ENCODE data around the gene CPD. TPM values are rescaled to one million over a fixed set of nuclear protein-coding genes. Genes with fewer than 3 reads are reported as not detected.
A peak's percentile ranks its signal among the peaks of the same experiment; 100 is the strongest.

Gene CPD
- total and polyA plus RNA-seq, 2 of the 13 experiments (the other 11 are each of a cell fraction or from before 2014, with no cell fraction given): 46.1 to 72.3 TPM

DNA sequence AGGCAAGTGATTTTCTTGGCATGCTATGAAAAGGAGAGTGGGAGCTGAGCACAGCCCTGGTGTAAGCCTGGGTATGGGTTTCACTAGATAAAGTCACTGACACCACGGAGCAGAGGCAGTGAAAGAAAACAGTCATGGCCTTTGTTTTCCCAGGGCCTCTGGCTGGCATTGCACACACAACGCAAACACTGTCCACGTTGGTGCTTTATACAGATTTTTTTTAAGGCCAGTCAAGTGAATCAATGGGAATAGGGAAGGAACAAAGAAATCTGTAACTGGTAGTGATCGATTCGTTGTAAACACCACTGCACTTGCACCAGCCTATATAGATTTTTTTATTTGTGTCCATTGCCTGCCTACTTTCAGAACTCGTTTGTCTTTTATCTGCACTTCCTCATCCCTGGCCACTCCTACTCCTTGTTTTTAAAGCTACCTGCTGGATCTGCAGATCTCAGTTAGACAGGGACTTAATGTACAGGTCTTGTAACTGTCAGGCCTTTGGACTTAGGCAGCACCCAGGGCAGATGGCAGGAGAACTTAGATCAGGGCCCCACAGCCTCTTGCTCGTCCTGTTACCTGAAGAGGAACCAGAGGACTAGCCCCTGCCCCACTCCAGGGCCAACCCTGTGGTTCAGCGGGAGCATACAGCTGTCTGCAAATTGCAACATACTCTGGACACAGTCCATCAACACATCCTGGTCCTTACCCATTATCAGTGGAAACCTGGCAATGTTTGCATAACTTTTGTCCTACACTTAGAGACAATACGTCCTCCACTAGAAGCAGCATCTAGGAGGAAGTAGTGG lies 34.2 kb upstream of the CPD start (continued):
- TF ChIP-seq ZNF446 (CRISPR knock-in tag; IDR thresholded peaks at IDR 0.05): no peak
- 0 out of 2 replicates have a peak, but pooled peaks have one; percentile 34 for TF ChIP-seq TCF7L2 (IDR thresholded peaks at IDR 0.05; ENCODE audit: low read depth, low read length)
- no peak for TF ChIP-seq ZBTB8A (CRISPR knock-in tag; IDR thresholded peaks at IDR 0.05; ENCODE audit: borderline replicate concordance, low read depth)
- peak; percentile 91 for TF ChIP-seq NCOA2 (CRISPR knock-in tag; IDR thresholded peaks at IDR 0.05)
- TF ChIP-seq ZNF124 (CRISPR knock-in tag; IDR thresholded peaks at IDR 0.05): peak; percentile 84; the same call in 1 of the 2 replicates
- no peak for TF ChIP-seq SMAD1 (CRISPR knock-in tag; IDR thresholded peaks at IDR 0.05; ENCODE audit: borderline replicate concordance, low read depth)
- TF ChIP-seq PHF8 (CRISPR knock-in tag; IDR thresholded peaks at IDR 0.05): no peak; the same call in 1 of the 2 replicates
- peak; percentile 95; the same call in 1 of the 2 replicates for TF ChIP-seq MTA1 (CRISPR knock-in tag; IDR thresholded peaks at IDR 0.05; ENCODE audit: borderline replicate concordance)
- TF ChIP-seq SMYD3 (CRISPR knock-in tag; IDR thresholded peaks at IDR 0.05): peak; percentile 87
- TF ChIP-seq EED (CRISPR knock-in tag; IDR thresholded peaks at IDR 0.05): no peak
- TF ChIP-seq SAFB2 (CRISPR knock-in tag; IDR thresholded peaks at IDR 0.05; ENCODE audit: borderline replicate concordance, low read depth): no peak; the same call in 1 of the 2 replicates
- TF ChIP-seq, protein P1, sequence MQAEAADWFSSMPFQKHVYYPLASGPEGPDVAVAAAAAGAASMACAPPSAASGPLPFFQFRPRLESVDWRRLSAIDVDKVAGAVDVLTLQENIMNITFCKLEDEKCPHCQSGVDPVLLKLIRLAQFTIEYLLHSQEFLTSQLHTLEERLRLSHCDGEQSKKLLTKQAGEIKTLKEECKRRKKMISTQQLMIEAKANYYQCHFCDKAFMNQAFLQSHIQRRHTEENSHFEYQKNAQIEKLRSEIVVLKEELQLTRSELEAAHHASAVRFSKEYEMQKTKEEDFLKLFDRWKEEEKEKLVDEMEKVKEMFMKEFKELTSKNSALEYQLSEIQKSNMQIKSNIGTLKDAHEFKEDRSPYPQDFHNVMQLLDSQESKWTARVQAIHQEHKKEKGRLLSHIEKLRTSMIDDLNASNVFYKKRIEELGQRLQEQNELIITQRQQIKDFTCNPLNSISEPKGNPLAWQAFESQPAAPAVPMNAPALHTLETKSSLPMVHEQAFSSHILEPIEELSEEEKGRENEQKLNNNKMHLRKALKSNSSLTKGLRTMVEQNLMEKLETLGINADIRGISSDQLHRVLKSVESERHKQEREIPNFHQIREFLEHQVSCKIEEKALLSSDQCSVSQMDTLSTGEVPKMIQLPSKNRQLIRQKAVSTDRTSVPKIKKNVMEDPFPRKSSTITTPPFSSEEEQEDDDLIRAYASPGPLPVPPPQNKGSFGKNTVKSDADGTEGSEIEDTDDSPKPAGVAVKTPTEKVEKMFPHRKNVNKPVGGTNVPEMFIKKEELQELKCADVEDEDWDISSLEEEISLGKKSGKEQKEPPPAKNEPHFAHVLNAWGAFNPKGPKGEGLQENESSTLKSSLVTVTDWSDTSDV (CRISPR knock-in tag; IDR thresholded peaks at IDR 0.05): no peak
- TF ChIP-seq CHCHD3 (CRISPR knock-in tag; IDR thresholded peaks at IDR 0.05): no peak
- TF ChIP-seq, protein P2, sequence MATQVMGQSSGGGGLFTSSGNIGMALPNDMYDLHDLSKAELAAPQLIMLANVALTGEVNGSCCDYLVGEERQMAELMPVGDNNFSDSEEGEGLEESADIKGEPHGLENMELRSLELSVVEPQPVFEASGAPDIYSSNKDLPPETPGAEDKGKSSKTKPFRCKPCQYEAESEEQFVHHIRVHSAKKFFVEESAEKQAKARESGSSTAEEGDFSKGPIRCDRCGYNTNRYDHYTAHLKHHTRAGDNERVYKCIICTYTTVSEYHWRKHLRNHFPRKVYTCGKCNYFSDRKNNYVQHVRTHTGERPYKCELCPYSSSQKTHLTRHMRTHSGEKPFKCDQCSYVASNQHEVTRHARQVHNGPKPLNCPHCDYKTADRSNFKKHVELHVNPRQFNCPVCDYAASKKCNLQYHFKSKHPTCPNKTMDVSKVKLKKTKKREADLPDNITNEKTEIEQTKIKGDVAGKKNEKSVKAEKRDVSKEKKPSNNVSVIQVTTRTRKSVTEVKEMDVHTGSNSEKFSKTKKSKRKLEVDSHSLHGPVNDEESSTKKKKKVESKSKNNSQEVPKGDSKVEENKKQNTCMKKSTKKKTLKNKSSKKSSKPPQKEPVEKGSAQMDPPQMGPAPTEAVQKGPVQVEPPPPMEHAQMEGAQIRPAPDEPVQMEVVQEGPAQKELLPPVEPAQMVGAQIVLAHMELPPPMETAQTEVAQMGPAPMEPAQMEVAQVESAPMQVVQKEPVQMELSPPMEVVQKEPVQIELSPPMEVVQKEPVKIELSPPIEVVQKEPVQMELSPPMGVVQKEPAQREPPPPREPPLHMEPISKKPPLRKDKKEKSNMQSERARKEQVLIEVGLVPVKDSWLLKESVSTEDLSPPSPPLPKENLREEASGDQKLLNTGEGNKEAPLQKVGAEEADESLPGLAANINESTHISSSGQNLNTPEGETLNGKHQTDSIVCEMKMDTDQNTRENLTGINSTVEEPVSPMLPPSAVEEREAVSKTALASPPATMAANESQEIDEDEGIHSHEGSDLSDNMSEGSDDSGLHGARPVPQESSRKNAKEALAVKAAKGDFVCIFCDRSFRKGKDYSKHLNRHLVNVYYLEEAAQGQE (IDR thresholded peaks at IDR 0.05; ENCODE audit: borderline replicate concordance in 1 of 2, low read depth in 1 of 2, low read length in 2 of 2): peak in 1 of 2 experiments; percentile 78; a peak in 2 of 4 replicates
- peak; percentile 43 for TF ChIP-seq XRCC5 (optimal IDR thresholded peaks at IDR 0.05; ENCODE audit: low read length)
- TF ChIP-seq ZNF441 (CRISPR knock-in tag; IDR thresholded peaks at IDR 0.05; ENCODE audit: borderline replicate concordance): peak; percentile 75; the same call in 1 of the 2 replicates
- peak; percentile 25; the same call in 1 of the 2 replicates for TF ChIP-seq ZNF564 (CRISPR knock-in tag; IDR thresholded peaks at IDR 0.05)
- peak; percentile 4 for TF ChIP-seq SP5 (CRISPR knock-in tag; IDR thresholded peaks at IDR 0.05; ENCODE audit: borderline replicate concordance, low read depth)
- TF ChIP-seq ZNF772 (CRISPR knock-in tag; IDR thresholded peaks at IDR 0.05): peak; percentile 64; the same call in 1 of the 2 replicates
